GM10248 (cell line): ENCODE data around the gene ZSCAN5C.

Experiments
- CTCF ChIA-PET: fragments of 300-600 bp; sonication (Branson Sonifier 250); formaldehyde crosslinking; extraction: SDS; loops from one replicate; lab custom pipeline; 2021; ENCODE audit warnings: antibody characterized with exemption; lab: Yijun Ruan, JAX
- POLR2A ChIA-PET: fragments of 350-650 bp; sonication (Branson Sonifier 250); formaldehyde crosslinking; extraction: SDS; loops from one replicate; lab custom pipeline; 2020; ENCODE audit warnings: antibody characterized with exemption; lab: Yijun Ruan, JAX
- DNase-seq: peaks from one replicate; pipeline ENCODE4 v3.0.0; 2012; ENCODE audit errors: extremely low spot score
- TF ChIP-seq, protein P1 (sequence below): IDR thresholded peaks from 2 replicates; pipeline ENCODE4 v1.5.1; 2012; ENCODE audit warnings: mild to moderate bottlenecking, low read depth; ENCODE audit errors: extremely low read depth, missing control alignments, control extremely low read depth

The ZSCAN5C gene

DNA sequence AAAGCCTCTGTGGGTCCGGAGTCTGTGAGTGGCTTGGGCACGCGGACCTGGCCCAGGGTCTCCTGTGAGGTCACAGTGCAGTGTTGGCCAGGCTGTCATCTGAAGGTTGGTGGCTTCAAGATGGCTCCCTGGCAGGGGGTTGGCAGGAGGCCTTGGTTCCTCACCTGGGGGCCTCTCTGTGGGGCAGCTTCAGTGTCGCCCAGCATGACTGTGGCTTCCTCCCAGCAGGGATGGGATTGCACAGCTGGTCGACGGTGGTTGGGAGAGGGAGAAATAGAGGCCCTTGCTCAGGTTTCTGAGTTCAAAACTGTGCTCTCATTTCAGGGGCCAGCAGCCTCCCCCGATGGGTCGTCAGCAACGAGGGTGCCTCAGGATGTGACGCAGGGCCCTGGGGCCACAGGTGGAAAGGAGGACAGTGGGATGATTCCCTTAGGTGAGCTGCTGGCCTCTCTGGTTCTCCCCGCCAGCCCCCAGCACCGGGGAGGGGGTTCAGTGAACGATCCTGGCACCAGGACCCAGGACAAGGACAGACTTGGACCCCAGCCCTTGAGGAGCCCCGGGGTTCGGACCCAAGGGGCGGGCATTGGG, 43.8 kb upstream of the ZSCAN5C start:
- CTCF ChIA-PET = interaction anchor here (1.0 to 2.1 kb wide), 3 partner anchors 13 to 95 kb away, joined by 3 to 4 read pairs (median 3); no protein-coding TSS in a partner anchor
- no peak for DNase-seq
- TF ChIP-seq, protein P1, sequence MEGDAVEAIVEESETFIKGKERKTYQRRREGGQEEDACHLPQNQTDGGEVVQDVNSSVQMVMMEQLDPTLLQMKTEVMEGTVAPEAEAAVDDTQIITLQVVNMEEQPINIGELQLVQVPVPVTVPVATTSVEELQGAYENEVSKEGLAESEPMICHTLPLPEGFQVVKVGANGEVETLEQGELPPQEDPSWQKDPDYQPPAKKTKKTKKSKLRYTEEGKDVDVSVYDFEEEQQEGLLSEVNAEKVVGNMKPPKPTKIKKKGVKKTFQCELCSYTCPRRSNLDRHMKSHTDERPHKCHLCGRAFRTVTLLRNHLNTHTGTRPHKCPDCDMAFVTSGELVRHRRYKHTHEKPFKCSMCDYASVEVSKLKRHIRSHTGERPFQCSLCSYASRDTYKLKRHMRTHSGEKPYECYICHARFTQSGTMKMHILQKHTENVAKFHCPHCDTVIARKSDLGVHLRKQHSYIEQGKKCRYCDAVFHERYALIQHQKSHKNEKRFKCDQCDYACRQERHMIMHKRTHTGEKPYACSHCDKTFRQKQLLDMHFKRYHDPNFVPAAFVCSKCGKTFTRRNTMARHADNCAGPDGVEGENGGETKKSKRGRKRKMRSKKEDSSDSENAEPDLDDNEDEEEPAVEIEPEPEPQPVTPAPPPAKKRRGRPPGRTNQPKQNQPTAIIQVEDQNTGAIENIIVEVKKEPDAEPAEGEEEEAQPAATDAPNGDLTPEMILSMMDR = no peak
- POLR2A ChIA-PET = no interaction called here

DNA sequence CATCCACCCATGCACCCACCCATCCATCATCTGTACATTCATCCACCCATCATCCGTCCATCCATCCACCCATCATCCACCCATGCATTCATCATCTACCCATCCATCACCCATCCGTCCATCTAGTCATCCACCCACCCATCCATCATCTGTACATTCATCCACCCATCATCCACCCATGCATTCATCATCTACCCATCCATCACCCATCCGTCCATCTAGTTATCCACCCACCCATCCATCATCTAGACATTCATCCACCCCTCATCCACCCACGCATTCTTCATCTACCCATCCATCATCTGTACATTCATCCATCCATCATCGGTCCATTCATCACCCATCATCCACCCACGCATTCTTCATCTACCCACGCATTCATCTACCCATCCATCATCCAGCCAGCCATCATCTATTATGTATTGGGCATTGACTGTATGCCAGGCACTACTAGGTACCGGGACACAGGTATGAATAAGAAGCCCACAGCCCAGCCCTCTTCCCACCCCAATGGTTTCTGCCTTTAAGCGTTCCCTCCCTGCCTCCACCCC, 43.0 kb upstream of the ZSCAN5C start:
- POLR2A ChIA-PET = no interaction called here
- no peak for DNase-seq
- TF ChIP-seq, protein P1 = no peak
- CTCF ChIA-PET = no interaction called here

DNA sequence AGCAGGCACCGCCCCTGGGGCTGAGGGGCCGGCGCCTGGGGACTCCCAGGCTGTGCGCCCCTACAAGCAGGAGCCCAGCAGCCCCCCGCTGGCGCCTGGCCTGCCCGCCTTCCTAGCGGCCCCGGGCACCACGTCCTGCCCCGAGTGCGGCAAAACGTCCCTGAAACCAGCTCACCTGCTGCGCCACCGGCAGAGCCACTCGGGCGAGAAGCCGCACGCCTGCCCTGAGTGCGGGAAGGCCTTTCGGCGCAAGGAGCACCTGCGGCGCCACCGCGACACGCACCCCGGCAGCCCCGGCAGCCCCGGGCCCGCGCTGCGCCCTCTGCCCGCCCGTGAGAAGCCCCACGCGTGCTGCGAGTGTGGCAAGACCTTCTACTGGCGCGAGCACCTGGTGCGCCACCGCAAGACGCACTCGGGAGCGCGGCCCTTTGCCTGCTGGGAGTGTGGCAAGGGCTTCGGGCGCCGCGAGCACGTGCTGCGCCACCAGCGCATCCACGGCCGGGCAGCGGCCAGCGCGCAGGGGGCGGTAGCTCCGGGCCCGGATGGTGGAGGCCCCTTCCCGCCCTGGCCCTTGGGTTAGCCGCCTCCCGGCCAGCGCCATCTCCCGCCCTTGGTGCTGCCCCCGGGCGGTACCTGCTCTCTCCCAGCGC, 42.3 kb upstream of the ZSCAN5C start:
- TF ChIP-seq, protein P1 = no peak
- ChIA-PET POLR2A (no interaction called here), CTCF (interaction anchor here (1.4 kb wide), 1 partner anchor 16 kb away, joined by 6 read pairs; the partner anchor contains the start of gene GALP)
- no peak for DNase-seq

DNA sequence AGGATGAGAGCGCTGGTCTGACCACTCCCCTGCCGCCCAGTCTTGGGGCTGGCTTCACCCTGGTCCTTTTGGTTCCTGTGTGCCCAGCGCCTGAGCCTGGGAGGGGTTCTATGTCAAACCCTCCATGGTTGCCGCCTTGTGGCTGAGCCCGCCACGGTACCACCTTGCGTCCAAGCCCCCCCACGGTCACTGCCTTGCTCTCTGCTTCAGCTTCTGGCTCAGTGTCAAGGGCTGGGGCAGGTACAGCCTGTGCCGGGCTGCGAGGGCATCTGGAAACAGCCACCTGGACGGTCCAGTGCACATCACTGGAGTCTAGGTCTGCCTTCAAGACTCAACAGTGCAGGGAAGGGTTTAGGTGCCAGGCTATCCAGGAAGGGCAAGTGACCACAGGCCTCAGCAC, 40.5 kb upstream of the ZSCAN5C start:
- CTCF ChIA-PET = interaction anchor here (1.2 to 1.7 kb wide), 5 partner anchors 10 to 175 kb away, joined by 3 to 6 read pairs (median 3); no protein-coding TSS in a partner anchor

DNA sequence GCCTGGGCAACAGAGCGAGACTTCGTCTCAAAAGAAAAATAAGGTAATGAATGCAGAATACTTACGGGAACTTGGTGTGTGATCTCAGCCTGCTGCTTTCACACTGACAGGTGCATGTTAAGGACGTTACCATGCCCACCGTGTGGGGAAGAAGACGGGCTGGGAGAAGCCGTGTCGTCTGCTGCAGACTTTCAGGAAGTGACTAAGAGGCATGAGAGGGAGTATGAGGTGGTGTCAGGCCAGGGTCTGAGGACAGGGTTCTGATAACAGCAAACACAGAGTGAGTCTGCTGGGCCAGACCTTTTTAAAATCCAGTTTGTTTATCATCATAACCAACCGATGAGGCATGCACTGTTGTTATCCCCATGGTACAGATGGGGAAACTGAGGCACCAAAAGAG, 39.8 kb upstream of the ZSCAN5C start:
- POLR2A ChIA-PET = no interaction called here
- TF ChIP-seq, protein P1 = no peak
- no peak for DNase-seq
- CTCF ChIA-PET = interaction anchor here (1.4 to 1.7 kb wide), 3 partner anchors 9 to 174 kb away, joined by 3 read pairs; no protein-coding TSS in a partner anchor

More for the DNA sequence above, 40.5 kb upstream of the ZSCAN5C start:
- TF ChIP-seq, protein P1 = no peak
- no peak for DNase-seq
- POLR2A ChIA-PET = no interaction called here

DNA sequence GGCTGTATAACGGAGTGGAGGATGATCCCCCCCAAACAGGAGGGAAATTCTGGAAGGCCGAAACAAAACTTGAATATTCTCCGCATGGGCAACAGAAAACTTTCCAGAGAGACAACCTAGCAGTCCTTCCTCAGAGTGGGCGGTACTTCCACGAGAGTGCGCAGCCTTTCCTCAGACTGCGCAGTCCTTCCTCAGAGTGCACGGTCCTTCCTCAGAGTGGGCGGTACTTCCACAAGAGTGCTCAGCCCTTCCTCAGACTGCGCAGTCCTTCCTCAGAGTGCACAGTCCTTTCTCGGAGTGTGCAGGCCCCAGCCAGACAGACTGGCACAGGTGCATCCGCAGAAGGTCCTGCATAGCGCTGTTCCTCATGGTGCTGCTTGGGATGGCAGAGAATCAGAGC, 39.0 kb upstream of the ZSCAN5C start:
- TF ChIP-seq, protein P1 = no peak
- CTCF ChIA-PET = interaction anchor here (1.7 kb wide), 2 partner anchors 9 to 82 kb away, joined by 3 to 5 read pairs; no protein-coding TSS in a partner anchor
- DNase-seq = no peak
- POLR2A ChIA-PET = no interaction called here
